HepG2 (cell line): ENCODE measurements around the gene CFAP91. TPM values are rescaled to one million over a fixed set of nuclear protein-coding genes. Genes with fewer than 3 reads are reported as not detected.

Experiments
- ATAC-seq: fragments of 200-7000 bp; cut with Tn5 transposase; 3 replicates; pipeline ENCODE4 v1.9.1; 2020; ENCODE audit warnings: mild to moderate bottlenecking, moderate library complexity
- BruUV-seq: library from RNA; stranded (reverse); fragments of 400-500 nt; replicated peaks from 2 replicates; lab custom pipeline; 2021; lab: Mats Ljungman, UMichigan
- CTCF ChIA-PET: fragments of 300-600 bp; formaldehyde crosslinking; extraction: SDS; loops from one replicate; lab custom pipeline; 2021; ENCODE audit warnings: low total read pairs, inconsistent platforms, low intra/inter-chr PET ratio; lab: Yijun Ruan, JAX
- POLR2A ChIA-PET: fragments of 350-600 bp; sonication (Branson Sonifier 250); formaldehyde crosslinking; loops from one replicate; lab custom pipeline; 2020; ENCODE audit warnings: antibody characterized with exemption, inconsistent platforms; lab: Yijun Ruan, JAX
- DNase-seq: peaks from one replicate; pipeline ENCODE4 v3.0.0-alpha.2; 2015; ENCODE audit warnings: low spot score
- FAIRE-seq: peaks from 3 replicates; lab custom pipeline; 2011; peaks lifted over from hg19 to GRCh38; lab: Jason Lieb, UNC
- H2AFZ ChIP-seq: one replicate; pipeline ENCODE4 v1.6.1; 2011; ENCODE audit warnings: low read length, inconsistent platforms
- H3K27ac ChIP-seq: fragments of 300-600 bp; 3 replicates; pipeline ENCODE4 v1.8.0; 2011; ENCODE audit warnings: mixed run types, mild to moderate bottlenecking, mixed read lengths, low read length, inconsistent platforms; ENCODE audit not compliant: insufficient read depth; ENCODE audit errors: extremely low read length
- H3K27me3 ChIP-seq, 2 experiments: fragments of 200-600 bp in 1 of 2; 2 replicates in 1 of 2; 3 replicates in 1 of 2; pipeline versions ENCODE4 v1.6.0 to v1.8.0; 2011; ENCODE audit warnings: low read length in 2 of 2, mild to moderate bottlenecking in 2 of 2, moderate library complexity in 2 of 2, inconsistent platforms in 1 of 2; ENCODE audit not compliant: insufficient read depth in 2 of 2, control insufficient read depth in 1 of 2
- H3K36me3 ChIP-seq, 2 experiments: fragments of 200-600 bp in 1 of 2; replicated peaks in 1 of 2; 2 replicates in 1 of 2; 3 replicates in 1 of 2; pipeline versions ENCODE4 v1.5.1 to v1.8.0; 2011; ENCODE audit warnings: low read length in 2 of 2, inconsistent platforms in 1 of 2; ENCODE audit not compliant: insufficient read depth in 2 of 2, control insufficient read depth in 1 of 2
- H3K4me1 ChIP-seq: 2 replicates; pipeline ENCODE4 v1.5.1; 2012; ENCODE audit warnings: low read length, inconsistent platforms; ENCODE audit not compliant: insufficient read depth
- H3K4me2 ChIP-seq: 2 replicates; pipeline ENCODE4 v1.6.0; 2011; ENCODE audit warnings: low read depth, low read length, inconsistent platforms
- H3K4me3 ChIP-seq, 3 experiments: fragments of 200-600 bp in 1 of 3; sonication (generic), shearing (Covaris generic) in 1 of 3; replicated peaks in 1 of 3; 2 replicates each; pipeline ENCODE4 v1.5.1; 2011 to 2016; ENCODE audit warnings: low read length in 3 of 3, inconsistent platforms in 2 of 3, low read depth in 2 of 3, mild to moderate bottlenecking in 2 of 3, control low read depth in 1 of 3, mixed read lengths in 1 of 3; ENCODE audit not compliant: insufficient read depth in 1 of 3
- H3K79me2 ChIP-seq: one replicate; pipeline ENCODE4 v1.6.1; 2011; ENCODE audit warnings: low read length, inconsistent platforms; ENCODE audit not compliant: insufficient read depth
- H3K9ac ChIP-seq: 2 replicates; pipeline ENCODE4 v1.6.0; 2011; ENCODE audit warnings: mild to moderate bottlenecking, low read depth, low read length, inconsistent platforms; ENCODE audit not compliant: insufficient read depth
- H3K9me3 ChIP-seq: 2 replicates; pipeline ENCODE4 v1.5.1; 2012; ENCODE audit warnings: mild to moderate bottlenecking, low read length
- H4K20me1 ChIP-seq: 2 replicates; pipeline ENCODE4 v1.6.0; 2011; ENCODE audit warnings: inconsistent platforms, mild to moderate bottlenecking, low read length, moderate library complexity; ENCODE audit not compliant: insufficient read depth
- ARID5B ChIP-seq: IDR thresholded peaks from 2 replicates; pipeline ENCODE4 v1.4.0; 2020; ENCODE audit warnings: mild to moderate bottlenecking, missing genetic modification reagents
- DMTF1 ChIP-seq: sonication (generic); formaldehyde crosslinking; IDR thresholded peaks from 2 replicates; pipeline ENCODE4 v1.4.0; 2020; ENCODE audit warnings: mild to moderate bottlenecking, missing genetic modification reagents
- DZIP1 ChIP-seq: sonication (generic); formaldehyde crosslinking; IDR thresholded peaks from 2 replicates; pipeline ENCODE4 v1.5.0; 2020; ENCODE audit warnings: mild to moderate bottlenecking, missing genetic modification reagents
- PCBP1 ChIP-seq: fragments of 200-400 bp; formaldehyde crosslinking; IDR thresholded peaks from 2 replicates; pipeline ENCODE4 v1.6.1; 2017; ENCODE audit warnings: mild to moderate bottlenecking, low read depth, low read length, borderline replicate concordance
- RELA ChIP-seq: sonication (generic); formaldehyde crosslinking; IDR thresholded peaks from 2 replicates; pipeline ENCODE4 v1.4.0; 2020; ENCODE audit warnings: missing genetic modification reagents
- SOX13 ChIP-seq, 3 experiments: fragments of 450-650 bp in 1 of 3; sonication (generic) in 1 of 3; formaldehyde crosslinking in 1 of 3; IDR thresholded peaks in 2 of 3; conservative IDR thresholded peaks in 1 of 3; 2 replicates each; pipeline versions ENCODE4 v1.5.0 to v1.6.1; 2016 to 2020; ENCODE audit warnings: antibody characterized with exemption in 1 of 3, mild to moderate bottlenecking in 1 of 3, missing compliant biosample characterization in 1 of 3, missing genetic modification reagents in 1 of 3, moderate library complexity in 1 of 3
- ZMAT3 ChIP-seq: sonication (generic); formaldehyde crosslinking; conservative IDR thresholded peaks from 2 replicates; pipeline ENCODE4 v1.7.0; 2021; ENCODE audit warnings: missing genetic modification reagents
- ZNF12 ChIP-seq: sonication (generic); formaldehyde crosslinking; IDR thresholded peaks from 2 replicates; pipeline ENCODE4 v1.5.0; 2020; ENCODE audit warnings: missing genetic modification reagents
- ZNF138 ChIP-seq: sonication (generic); formaldehyde crosslinking; IDR thresholded peaks from 2 replicates; pipeline ENCODE4 v1.5.0; 2020; ENCODE audit warnings: mild to moderate bottlenecking, low read depth, missing genetic modification reagents
- ZNF143 ChIP-seq: sonication (generic); formaldehyde crosslinking; IDR thresholded peaks from 2 replicates; pipeline ENCODE4 v1.4.0; 2020; ENCODE audit warnings: missing genetic modification reagents
- ZNF343 ChIP-seq: sonication (generic); formaldehyde crosslinking; IDR thresholded peaks from 2 replicates; pipeline ENCODE4 v1.4.0; 2020; ENCODE audit warnings: mild to moderate bottlenecking, missing genetic modification reagents
- WGBS: methylation state at CpG from one replicate; pipeline ENCODE4 v1.1.6; 2017; ENCODE audit warnings: low lambda C conversion rate; 5-methylcytosine and 5-hydroxymethylcytosine counted together
- in situ Hi-C: cut with HindIII; loops from 2 replicates; pipeline ENCODE4 v1.10.0; 2017; ENCODE audit warnings: low pct_unique_long_range_greater_than_20kb; ENCODE audit not compliant: extremely low pct_ligation_motif_present
- intact Hi-C: fragments of 100-400 bp; cut with micrococcal nuclease; formaldehyde crosslinking; loops from one replicate; pipeline ENCODE4 v1.10.0; 2022; ENCODE audit not compliant: unreplicated experiment
- polyA plus RNA-seq, 8 experiments: library from polyadenylated mRNA; depleted of rRNA in 3 of 8; stranded (reverse) in 7 of 8; unstranded in 1 of 8; fragments of >200 nt; fragmentation: Illumina TruSeq in 4 of 8; extraction: Trizol in 4 of 8; gene quantifications; 2 replicates each; pipeline versions ENCODE4 v1.2.1 to v1.2.3, GENCODE V29; 2011 to 2016; ENCODE audit warnings: low read depth in 4 of 8, missing spikeins in 1 of 8, mixed read lengths in 1 of 8; ENCODE audit not compliant: insufficient read depth in 1 of 8
- total RNA-seq, 5 experiments: library from RNA; depleted of rRNA; stranded (reverse); fragments of >200 nt; fragmentation: Illumina TruSeq; extraction: Trizol; gene quantifications; 2 replicates each; pipeline ENCODE4 v1.2.3, GENCODE V29; 2016; ENCODE audit warnings: low read depth in 1 of 5

The CFAP91 gene
- total and polyA plus RNA-seq, 2 of the 13 experiments (the other 11 are each of a cell fraction or from before 2014, with no cell fraction given), result not detected

- Histone ChIP-seq H3K9me3 (no peaks in the 10 kb centered on the region), H3K27me3 (no peaks in the 10 kb centered on the region; a peak in 1 of 5 replicates), H3K4me2 (no peak overlapping the region), H3K27ac (no peak overlapping the region), H3K79me2 (no peaks in the 10 kb centered on the region), H3K4me3 (no peak overlapping the region), H3K4me1 (no peaks in the 10 kb centered on the region), H2AFZ (no peak overlapping the region), H3K9ac (no peak overlapping the region), H3K36me3 (no peaks in the 10 kb centered on the region), H4K20me1 (no peaks in the 10 kb centered on the region)
- WGBS, result 17% methylated on average over 3 of the region's 3 CpGs
- BruUV-seq, result no TSS peak
- in situ Hi-C loops, result no loop called here
- CTCF ChIA-PET, result no interaction called here
- intact Hi-C loops, result no loop called here
- TF ChIP-seq PCBP1, result no peak
- no peak for TF ChIP-seq ZNF12 (CRISPR knock-in tag)
- no peak for TF ChIP-seq RELA (CRISPR knock-in tag)
- TF ChIP-seq SOX13 (IDR thresholded peaks at IDR 0.05), result no peak
- no peak for TF ChIP-seq SOX13 (CRISPR knock-in tag; conservative IDR thresholded peaks at IDR 0.05 in 1 of 2, IDR thresholded peaks at IDR 0.05 in 1 of 2)
- TF ChIP-seq DZIP1 (CRISPR knock-in tag), result no peak
- no peak for TF ChIP-seq ZNF143 (CRISPR knock-in tag)
- no peak for TF ChIP-seq ARID5B (CRISPR knock-in tag)
- TF ChIP-seq ZNF138 (CRISPR knock-in tag), result no peak
- no peak for TF ChIP-seq DMTF1 (CRISPR knock-in tag)
- TF ChIP-seq ZNF343 (CRISPR knock-in tag), result no peak
- no peak for TF ChIP-seq ZMAT3
- ATAC-seq, result no peak
- DNase-seq, result no peak
- FAIRE-seq, result no peak
- POLR2A ChIA-PET, result no interaction called here
These were observed 43.6 kb downstream of the CFAP91 start for GRCh38 chr3:119746423-119746822.
